Inflammatory macrophage treated with lipopolysaccharide for 1 hour (primary cell): ENCODE measurements around the gene LRRC4C.

ENCODE experiments used
- DNase-seq, 2 donors: peaks; one replicate each; pipeline ENCODE4 v3.0.0-alpha.2; 2020 to 2022

Gene LRRC4C

DNA sequence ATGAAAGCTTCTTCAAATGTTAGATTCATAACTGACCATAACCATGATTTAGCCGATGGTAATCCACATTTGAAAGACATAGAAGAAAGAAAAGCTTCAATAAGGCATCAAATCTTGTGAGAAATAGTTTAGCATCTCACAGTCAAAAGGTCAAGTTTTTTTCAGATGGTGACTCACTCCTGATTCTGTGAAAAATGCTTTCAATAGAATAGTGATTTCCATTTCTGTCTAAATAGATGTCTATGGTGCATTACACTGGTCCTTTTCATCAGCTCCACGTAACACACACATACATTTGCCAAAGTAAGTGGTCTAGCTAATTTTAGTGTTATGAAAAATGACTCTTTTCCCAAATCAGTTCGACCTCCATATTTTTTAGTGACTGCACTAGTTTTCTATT is 139.2 kb downstream of the LRRC4C start:
- no peak for DNase-seq

DNA sequence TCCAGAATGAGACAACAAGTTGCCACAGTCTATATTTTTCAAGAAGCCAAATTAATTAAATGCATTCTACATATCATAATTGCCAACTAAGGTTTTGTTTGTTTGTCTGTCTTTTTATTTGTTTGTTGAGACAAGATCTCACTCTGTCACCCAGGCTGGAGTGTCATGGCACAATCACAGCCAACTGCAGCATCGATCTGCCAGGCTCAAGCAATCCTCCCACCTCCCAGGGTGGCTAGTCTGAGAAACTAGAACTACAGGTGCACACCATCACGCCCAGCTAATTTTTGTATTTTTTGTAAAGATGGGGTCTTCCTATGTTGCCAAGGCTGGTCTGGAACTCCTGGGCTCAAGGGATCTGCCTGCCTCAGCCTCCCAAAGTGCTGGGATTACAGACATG is 140.0 kb downstream of the LRRC4C start:
- no peak for DNase-seq

- DNase-seq = no peak
Measured at GRCh38 chr11:41316751-41317150, 142.7 kb downstream of the LRRC4C start.

DNA sequence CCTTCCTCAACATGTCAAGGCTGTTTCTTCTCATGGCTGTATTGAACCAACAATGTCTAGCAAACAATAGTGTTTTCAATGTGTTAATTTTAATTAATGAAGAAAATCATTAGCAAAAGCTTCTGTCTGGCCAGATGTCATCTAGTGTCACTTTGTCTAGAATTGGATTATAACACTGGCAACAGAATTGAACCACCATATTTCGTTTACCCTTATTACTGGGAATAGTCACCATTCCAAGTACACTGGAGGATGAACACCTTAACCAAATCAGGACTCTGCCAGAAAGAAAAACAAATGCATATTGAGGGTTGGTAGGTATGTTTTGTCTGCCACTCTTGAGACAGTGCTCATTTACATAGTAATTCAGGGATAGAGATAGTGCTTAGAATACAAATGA is 146.2 kb downstream of the LRRC4C start:
- DNase-seq = no peak

- DNase-seq = no peak
Measured at GRCh38 chr11:41309716-41310115, 149.7 kb downstream of the LRRC4C start.

- no peak for DNase-seq
Measured at GRCh38 chr11:41309111-41309522, 150.3 kb downstream of the LRRC4C start.

DNA sequence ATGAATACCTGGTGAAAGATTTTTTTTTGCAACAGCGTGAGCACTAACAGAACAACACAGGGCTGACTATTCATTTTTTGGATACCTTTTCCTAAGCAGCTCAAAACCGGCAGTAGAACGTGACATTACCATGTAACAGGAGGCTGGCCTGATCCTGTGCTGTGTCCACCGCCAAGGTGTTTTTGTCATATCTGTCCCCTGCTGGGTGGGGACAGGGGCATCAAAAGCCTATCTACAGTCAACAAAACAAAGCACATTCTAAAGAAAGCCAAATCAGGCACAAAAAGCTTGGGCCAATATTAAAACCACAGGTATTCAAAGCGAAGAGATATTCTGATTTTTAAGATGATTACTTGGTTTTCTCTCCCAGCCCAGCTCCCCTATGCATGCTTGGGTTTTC is 151.2 kb downstream of the LRRC4C start:
- DNase-seq = no peak

- no peak for DNase-seq
Measured at GRCh38 chr11:41307296-41308080, 152.0 kb downstream of the LRRC4C start.

- peak; percentile 65 to 88 for DNase-seq
Measured at GRCh38 chr11:41306431-41306830, 153.0 kb downstream of the LRRC4C start.

DNA sequence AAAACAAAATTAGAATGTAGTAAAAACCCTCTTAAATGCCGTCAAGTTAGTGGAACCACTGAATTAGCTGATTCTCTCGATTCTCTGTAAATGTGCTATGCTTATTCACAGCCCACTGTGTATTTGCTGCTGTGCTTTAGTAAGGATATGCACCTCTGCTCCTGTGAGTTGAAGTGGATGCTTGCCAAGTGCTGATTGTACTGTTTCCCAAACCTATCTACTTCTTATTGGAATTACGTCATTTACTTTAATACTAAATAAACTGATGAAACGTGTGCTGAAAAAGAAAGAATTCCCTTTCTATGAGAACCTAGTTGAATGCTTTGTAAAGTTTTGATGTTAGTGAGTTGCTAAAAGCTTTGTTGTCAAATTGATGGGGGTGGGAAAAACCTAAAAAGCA is 158.4 kb downstream of the LRRC4C start:
- no peak for DNase-seq

DNA sequence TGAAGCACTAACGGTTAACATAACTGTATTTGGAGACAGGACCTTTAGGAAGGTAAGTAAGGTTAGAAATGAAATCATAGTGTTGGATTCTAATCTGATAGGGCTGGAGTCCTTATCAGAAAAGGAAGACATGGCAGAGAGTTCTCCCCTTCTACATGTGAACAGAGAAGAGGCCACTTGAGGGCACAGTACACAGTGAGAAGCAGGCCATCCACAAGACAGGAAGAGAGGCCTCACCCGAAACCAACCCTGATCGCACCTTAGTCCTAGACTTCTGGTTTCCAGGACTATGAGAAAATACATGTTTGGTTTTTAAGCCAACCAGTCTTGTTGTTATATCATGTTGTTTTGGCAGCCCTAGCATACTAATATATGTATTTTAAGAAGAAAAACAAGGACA is 170.0 kb downstream of the LRRC4C start:
- no peak for DNase-seq

DNA sequence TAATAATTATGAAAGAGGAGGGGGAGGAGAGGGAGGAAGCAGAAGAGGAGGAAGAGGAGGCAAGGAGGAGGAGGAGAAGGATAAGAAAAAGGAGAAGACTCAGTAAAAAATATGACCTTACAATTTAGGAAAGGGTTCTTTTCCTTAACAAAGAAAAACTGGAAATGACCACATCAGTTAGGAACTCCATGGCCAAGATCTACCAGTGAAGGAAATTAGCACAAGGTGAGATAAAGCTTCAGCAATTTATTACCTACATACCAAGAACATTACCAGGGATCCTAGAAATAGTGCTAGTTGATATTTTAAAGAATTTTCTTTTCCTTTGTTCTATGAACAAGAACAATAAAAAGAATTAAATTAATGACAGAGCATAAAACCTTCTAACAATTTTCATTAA is 172.7 kb downstream of the LRRC4C start:
- DNase-seq = no peak

- no peak for DNase-seq
Measured at GRCh38 chr11:41284354-41284753, 175.1 kb downstream of the LRRC4C start.

DNA sequence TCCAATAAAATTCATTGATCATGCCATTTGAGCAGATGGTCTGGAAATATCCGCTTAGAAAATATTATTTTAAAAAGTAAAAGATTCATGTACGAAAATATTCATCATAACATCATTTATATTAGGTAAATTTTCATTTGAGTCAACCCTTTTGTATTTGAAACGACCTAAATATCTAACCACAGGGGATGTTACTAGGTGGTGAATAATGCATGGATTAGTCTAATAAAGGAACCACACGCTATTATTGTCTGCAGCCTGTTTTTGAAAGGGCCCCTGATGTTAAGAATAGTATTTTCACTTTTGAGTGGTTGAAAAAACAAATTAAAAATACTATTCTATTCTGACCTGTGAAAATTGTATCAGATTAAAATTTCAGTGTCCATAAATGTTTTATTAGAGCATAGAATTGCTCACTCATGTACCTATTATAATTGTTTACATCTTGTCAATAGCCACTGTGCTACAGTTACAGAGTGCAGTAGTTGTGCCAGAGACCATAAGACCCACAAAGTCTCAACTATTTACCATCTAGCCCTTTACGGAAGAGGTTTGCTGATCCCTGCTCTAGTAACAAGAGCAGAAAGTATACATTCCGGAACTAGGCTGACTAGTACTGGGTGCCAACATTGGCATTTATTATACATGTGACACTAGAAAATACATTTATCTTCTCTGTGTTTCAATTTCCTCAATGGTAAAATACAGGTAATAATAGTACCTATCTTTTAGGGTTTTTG is 176.1 kb downstream of the LRRC4C start:
- no peak for DNase-seq

GRCh38 chr11:41282395-41282794 is 177.1 kb downstream of the LRRC4C start:
- DNase-seq = no peak

DNA sequence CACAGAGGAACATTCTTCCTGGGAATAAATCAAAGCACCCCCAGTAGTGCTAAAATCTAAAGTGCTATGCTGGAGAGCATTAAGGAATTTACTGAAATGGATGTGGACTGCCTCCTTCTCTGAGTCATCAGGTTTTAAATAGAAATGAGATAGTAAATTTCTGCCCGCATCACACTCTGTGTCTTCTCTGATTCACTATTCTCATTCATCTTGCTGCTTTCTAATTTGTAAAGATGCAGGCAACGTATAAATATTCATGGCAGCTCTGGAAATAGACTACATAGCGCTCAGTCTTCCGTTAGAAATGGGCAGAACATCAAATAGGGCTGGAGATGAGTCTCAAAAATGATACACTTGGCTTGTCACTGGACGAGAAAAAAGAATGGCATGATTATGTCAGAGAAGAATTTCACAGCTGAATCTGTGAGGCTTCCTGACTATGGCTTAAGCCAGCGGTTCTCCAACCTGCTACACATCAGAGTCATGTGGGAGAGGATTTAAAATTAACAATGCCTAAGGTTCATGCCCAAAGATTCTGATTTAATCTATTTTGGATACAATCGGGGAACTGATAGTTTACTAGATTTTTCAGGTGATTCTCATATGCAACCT is 178.2 kb downstream of the LRRC4C start:
- DNase-seq = no peak

DNA sequence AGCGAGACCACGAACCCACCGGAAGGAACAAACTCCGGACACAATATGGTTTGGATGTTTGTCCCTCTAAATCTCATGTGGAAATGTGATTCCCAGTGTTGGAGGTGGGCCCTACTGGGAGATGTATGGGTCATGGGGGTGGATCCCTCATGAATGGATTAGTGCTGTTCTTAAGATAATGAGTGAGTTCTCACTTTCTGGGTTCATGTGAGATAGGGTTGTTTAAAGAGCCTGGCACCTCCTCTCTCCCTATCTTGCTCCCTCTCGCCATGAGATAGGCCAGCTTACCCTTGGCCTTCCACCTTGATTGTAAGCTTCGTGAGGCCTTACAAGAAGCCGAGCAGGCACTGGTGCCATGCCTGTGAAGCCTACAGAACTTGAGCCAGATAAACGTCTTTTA is 184.6 kb downstream of the LRRC4C start:
- DNase-seq = no peak

- no peak for DNase-seq
Measured at GRCh38 chr11:41273908-41274307, 185.5 kb downstream of the LRRC4C start.

- DNase-seq = no peak
Measured at GRCh38 chr11:41267451-41267850, 192.0 kb downstream of the LRRC4C start.

DNA sequence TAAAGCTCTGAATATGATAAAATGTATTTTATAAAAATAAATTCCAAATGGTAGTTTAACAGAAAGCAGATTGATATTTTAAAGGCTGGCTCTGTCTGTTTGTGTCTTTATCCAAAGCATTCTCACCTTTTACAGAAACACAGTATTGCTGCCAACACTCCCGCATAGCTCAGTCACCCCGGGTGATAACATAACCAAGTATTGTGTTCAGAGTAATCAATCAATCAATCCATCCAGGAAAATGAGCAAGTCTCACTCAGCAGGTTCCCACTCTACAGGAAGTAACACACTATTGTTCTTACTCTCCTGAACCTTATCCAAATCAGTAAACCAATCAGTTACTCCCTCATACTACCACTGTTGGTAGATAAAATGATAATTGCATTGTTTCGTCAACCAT is 203.4 kb downstream of the LRRC4C start:
- DNase-seq = no peak

DNA sequence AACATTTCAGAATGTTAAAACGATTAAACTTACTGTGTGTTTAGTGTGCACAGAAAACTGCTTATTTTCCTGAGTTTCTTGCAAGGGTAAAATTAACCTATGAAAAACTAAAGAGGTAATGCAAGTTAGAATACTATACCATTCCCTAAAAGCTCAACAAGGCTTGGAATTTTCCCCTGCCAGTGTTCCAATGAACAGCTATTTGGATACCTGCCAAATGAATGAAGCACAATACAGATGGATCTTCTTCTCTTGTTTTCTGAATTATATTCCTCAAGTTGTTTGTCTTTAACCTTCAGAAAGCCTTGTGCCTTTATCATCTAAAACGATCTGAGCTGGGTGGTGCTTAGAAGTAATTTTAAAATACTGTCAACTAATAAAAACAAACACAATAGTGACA is 204.5 kb downstream of the LRRC4C start:
- DNase-seq = no peak

DNA sequence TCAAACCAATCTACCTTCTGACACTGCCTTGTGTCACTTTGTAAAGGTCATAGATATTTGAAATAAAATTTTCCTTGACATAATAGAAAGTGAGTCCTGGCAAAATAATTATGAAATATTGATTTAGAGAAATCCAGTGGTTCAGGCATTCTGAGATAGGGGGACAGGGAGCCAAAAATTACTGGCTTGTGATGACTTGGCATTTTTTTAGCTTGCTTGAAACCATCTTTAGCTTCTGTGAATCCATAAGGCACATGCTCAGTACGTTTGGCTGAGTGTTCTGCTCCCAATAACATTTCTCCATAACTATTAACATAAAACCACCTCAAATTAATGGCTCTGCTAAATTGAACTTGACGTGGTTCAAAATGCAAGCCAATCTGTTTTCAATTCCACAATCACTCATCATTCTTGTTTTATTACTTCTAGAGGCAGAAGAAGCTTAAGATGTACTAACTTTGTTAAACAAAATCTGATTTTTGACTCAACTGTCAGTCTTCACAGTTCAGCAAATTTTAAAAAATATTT is 209.0 kb downstream of the LRRC4C start:
- DNase-seq = no peak

GRCh38 chr11:41247621-41248020 is 211.8 kb downstream of the LRRC4C start:
- no peak for DNase-seq

DNA sequence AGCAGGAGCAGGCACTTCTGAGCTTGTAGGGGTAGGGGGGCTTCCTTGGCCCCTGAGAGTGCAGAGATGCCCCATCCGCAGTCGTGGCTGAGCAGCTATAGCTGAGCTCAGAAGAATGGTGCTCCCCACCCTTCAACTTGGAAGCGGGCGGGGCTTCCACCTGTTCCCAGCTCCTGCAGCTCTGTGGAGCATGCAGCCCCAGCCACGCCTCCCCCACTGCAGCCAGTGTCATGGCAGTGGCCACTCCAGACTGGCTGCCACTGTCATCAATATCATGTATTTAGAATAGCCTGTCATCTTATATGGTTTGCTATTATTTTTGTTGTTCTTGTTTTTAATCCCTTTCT is 213.1 kb downstream of the LRRC4C start:
- DNase-seq = no peak
